Heart left ventricle (tissue), 16 donors: ENCODE data around the gene SIX5. TPM values are rescaled to one million over a fixed set of nuclear protein-coding genes. Genes with fewer than 3 reads are reported as not detected.

Experiments used
- ATAC-seq, 4 donors: fragments of 200-7000 bp; cut with Tn5 transposase; one replicate each; pipeline ENCODE4 v1.9.1; 2020 to 2022; ENCODE audit warnings: moderate library complexity in 4 of 4, mild to moderate bottlenecking in 3 of 4, moderate number of reproducible peaks in 1 of 4
- DNase-seq, 5 donors: peaks; one replicate each; pipeline ENCODE4 v3.0.0-alpha.2; 2020
- H3K27ac ChIP-seq, 12 donors: fragments of 200-600 bp; sonication (generic) in 4 of 12; one replicate each; pipeline versions ENCODE4 v1.5.0 to v1.8.0; 2016 to 2022; ENCODE audit warnings: mild to moderate bottlenecking in 2 of 12
- H3K27me3 ChIP-seq, 9 donors: fragments of 200-600 bp; sonication (generic) in 2 of 9; one replicate each; pipeline versions ENCODE4 v1.5.1 to v1.8.0; 2016 to 2022; ENCODE audit warnings: mild to moderate bottlenecking in 3 of 9
- H3K36me3 ChIP-seq, 9 donors: fragments of 200-600 bp; sonication (generic) in 2 of 9; one replicate each; pipeline versions ENCODE4 v1.5.0 to v1.8.0; 2018 to 2022; ENCODE audit warnings: mild to moderate bottlenecking in 2 of 9
- H3K4me1 ChIP-seq, 12 donors: fragments of 200-600 bp; sonication (generic) in 4 of 12; one replicate each; pipeline versions ENCODE4 v1.5.0 to v1.8.0; 2016 to 2022; ENCODE audit warnings: mild to moderate bottlenecking in 3 of 12
- H3K4me3 ChIP-seq, 12 donors: fragments of 200-600 bp; sonication (generic) in 4 of 12; one replicate each; pipeline versions ENCODE4 v1.5.0 to v1.8.0; 2017 to 2022; ENCODE audit warnings: mild to moderate bottlenecking in 9 of 12, moderate library complexity in 4 of 12
- H3K9me3 ChIP-seq, 12 donors: fragments of 200-600 bp; sonication (generic) in 4 of 12; one replicate each; pipeline versions ENCODE4 v1.5.0 to v1.8.0; 2016 to 2022; ENCODE audit warnings: mild to moderate bottlenecking in 1 of 12
- POLR2A ChIP-seq, 2 donors: fragments of 450-650 bp; IDR thresholded peaks; one replicate each; pipeline ENCODE4 v1.6.1; 2017; ENCODE audit warnings: antibody characterized with exemption in 2 of 2, mild to moderate bottlenecking in 2 of 2, moderate library complexity in 2 of 2
- WGBS, 4 donors: extraction: QIAGEN DNeasy Blood & Tissue Kit in 2 of 4; methylation state at CpG; one replicate each; pipeline versions ENCODE4 v1.1.5 to v1.1.7; 2013 to 2018; 5-methylcytosine and 5-hydroxymethylcytosine counted together
- intact Hi-C, 10 donors: fragments of 100-400 bp; cut with DNase I; formaldehyde crosslinking; loops; one replicate each; pipeline versions ENCODE4 v1.11.1 to v1.14.2; 2022
- polyA plus RNA-seq, 2 donors: library from polyadenylated mRNA; stranded (reverse); fragments of 200-250 nt; gene quantifications; one replicate each; pipeline ENCODE4 v1.2.3, GENCODE V29; 2013
- total RNA-seq, 9 donors: library from RNA; depleted of rRNA in 2 of 9; stranded (reverse); fragments of >200 nt in 2 of 9; fragmentation: NEBNext Ultra II Directional in 3 of 9; extraction: Animal tissue kit (Norgen Biotek cat#: 25700) in 3 of 9; gene quantifications; one replicate each; pipeline versions ENCODE4 v1.1.0 to v1.2.4, GENCODE V29; 2016 to 2023
- TF ChIP-seq, protein P1 (sequence below), 12 donors: fragments of 200-600 bp; sonication (generic) in 4 of 12; IDR thresholded peaks; one replicate each; pipeline versions ENCODE4 v1.5.0 to v1.8.0; 2018 to 2022; ENCODE audit warnings: antibody characterized with exemption in 12 of 12, mild to moderate bottlenecking in 5 of 12
- donor health status: ischemic (EF 13 %, LVEDD 7.1; RV severe dilation, severe dysfunction).
- donor health status: healthy with polysubstance abuse.
- donor health status: DM: no; HTN: yes; CAD: no.
- donor health status: DM: no; HTN: no; CAD: no.
- donor health status: ischemic (EF 25% LVEDD 6.9; RV normal size, moderate dysfunction).
- donor health status: ischemic (EF 25% LVEDD 5.7; RV mildly dilated, moderate dysfunction).
- donor health status: healthy.
- donor health status: DM: yes; HTN: yes; CAD: no.
- donor health status: ischemic (EF 35%, LVEDD 5.7; RV mildly dilated, moderate dysfunction).
- donor health status: nonischemic (EF 11% LVEDD 7.7; RV severe dilation, severe dysfunction).
- donor health status: DM: yes; HTN: yes; CAD: no.
- donor health status: PGD.
- donor health status: ischemic (EF 29% LVEDD 5.4; RV normal size, mild dysfunction).
- donor health status: nonischemic (EF 23%, LVEDD 6.1; RV moderate dilation, normal function).

Gene SIX5
- total and polyA plus RNA-seq, 11 donors, result 13.7 to 24.0 (median 21.9) TPM

DNA sequence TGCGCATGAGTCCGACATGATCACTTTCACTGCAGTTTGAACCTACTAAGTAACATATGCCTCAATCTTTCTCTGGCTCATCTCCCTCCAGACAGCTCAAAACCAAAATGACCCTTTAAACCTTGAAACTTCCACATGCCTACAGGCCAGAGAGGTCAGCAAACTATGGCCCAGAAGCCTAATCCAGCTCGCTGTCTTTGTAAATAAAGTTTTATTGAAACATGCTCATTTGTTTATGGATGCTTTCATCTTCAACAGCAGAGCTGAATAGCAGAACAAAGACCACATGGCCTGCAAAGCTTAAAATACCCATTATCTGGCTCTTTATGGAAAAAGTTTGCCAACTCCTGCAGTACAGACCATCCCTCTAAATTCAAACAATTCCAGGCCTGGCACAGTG, 53.9 kb downstream of the SIX5 start:
- H3K27me3 ChIP-seq, result no peaks in the 10 kb centered on the region

More for the DNA sequence above, 53.9 kb downstream of the SIX5 start:
- no peaks in the 10 kb centered on the region for H3K9me3 ChIP-seq
- H3K27ac ChIP-seq, result no peak overlapping the region
- H3K4me3 ChIP-seq, result no peak overlapping the region
- intact Hi-C loops, result loop anchor here in 4 of 10 donors (5.0 to 10.0 kb wide), 2 partner anchors 50 to 52 kb away; partner anchors contain the start of gene SIX5 (in 4 of the 4)
- 89 to 96% (median 94%) methylated on average over 3 of the region's 3 CpGs for WGBS, 4 donors
- peaks cover 0 to 30% (median 16%) of the 10 kb centered on the region in 12 donors for H3K4me1 ChIP-seq
- ATAC-seq (no peak), DNase-seq (no peak)
- peaks cover 0 to 38% (median 20%) of the 10 kb centered on the region in 9 donors for H3K36me3 ChIP-seq
- TF ChIP-seq POLR2A (IDR thresholded peaks at IDR 0.05), result no peak
- TF ChIP-seq, protein P1, sequence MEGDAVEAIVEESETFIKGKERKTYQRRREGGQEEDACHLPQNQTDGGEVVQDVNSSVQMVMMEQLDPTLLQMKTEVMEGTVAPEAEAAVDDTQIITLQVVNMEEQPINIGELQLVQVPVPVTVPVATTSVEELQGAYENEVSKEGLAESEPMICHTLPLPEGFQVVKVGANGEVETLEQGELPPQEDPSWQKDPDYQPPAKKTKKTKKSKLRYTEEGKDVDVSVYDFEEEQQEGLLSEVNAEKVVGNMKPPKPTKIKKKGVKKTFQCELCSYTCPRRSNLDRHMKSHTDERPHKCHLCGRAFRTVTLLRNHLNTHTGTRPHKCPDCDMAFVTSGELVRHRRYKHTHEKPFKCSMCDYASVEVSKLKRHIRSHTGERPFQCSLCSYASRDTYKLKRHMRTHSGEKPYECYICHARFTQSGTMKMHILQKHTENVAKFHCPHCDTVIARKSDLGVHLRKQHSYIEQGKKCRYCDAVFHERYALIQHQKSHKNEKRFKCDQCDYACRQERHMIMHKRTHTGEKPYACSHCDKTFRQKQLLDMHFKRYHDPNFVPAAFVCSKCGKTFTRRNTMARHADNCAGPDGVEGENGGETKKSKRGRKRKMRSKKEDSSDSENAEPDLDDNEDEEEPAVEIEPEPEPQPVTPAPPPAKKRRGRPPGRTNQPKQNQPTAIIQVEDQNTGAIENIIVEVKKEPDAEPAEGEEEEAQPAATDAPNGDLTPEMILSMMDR (IDR thresholded peaks at IDR 0.05), result no peak

Other genes starting within 250 kb of the SIX5 start
- 10 to 100 TPM; 21.3 to 30.4 (median 22.5) TPM for gene OPA3, start 184.4 kb downstream of the SIX5 start, total RNA-seq
- 10 to 100 TPM; 13.1 to 22.3 TPM for gene OPA3, start 184.4 kb downstream of the SIX5 start, polyA plus RNA-seq
- 10 to 100 TPM in 3 of 9 donors, 1 to 10 TPM in 6; 2.7 to 36.0 (median 4.3) TPM for gene GPR4, start 167.0 kb downstream of the SIX5 start, total RNA-seq
- gene GPR4, start 167.0 kb downstream of the SIX5 start, polyA plus RNA-seq, result 1 to 10 TPM; 5.1 to 6.9 TPM
- gene EML2, start 129.9 kb downstream of the SIX5 start, total RNA-seq, result 10 to 100 TPM; 22.4 to 50.2 (median 44.1) TPM
- gene EML2, start 129.9 kb downstream of the SIX5 start, polyA plus RNA-seq, result 10 to 100 TPM; 19.0 to 23.2 TPM
- 1 to 10 TPM in 7 of 9 donors, under 1 TPM in 2; 0.64 to 7.1 (median 4.8) TPM for gene GIPR, start 101.0 kb downstream of the SIX5 start, total RNA-seq
- 1 to 10 TPM; 1.9 to 8.1 TPM for gene GIPR, start 101.0 kb downstream of the SIX5 start, polyA plus RNA-seq
- 100 to 1,000 TPM; 149 to 343 (median 248) TPM for gene SNRPD2, start 77.3 kb downstream of the SIX5 start, total RNA-seq
- 100 to 1,000 TPM; 318 to 343 TPM for gene SNRPD2, start 77.3 kb downstream of the SIX5 start, polyA plus RNA-seq
- 1 to 10 TPM; 1.5 to 5.5 (median 2.8) TPM for gene QPCTL, start 76.6 kb downstream of the SIX5 start, total RNA-seq
- gene QPCTL, start 76.6 kb downstream of the SIX5 start, polyA plus RNA-seq, result 1 to 10 TPM; 2.9 to 4.5 TPM
- gene FBXO46, start 38.4 kb downstream of the SIX5 start, total RNA-seq, result 10 to 100 TPM in 6 of 9 donors, 1 to 10 TPM in 3; 9.1 to 17.8 (median 10.3) TPM
- gene FBXO46, start 38.4 kb downstream of the SIX5 start, polyA plus RNA-seq, result 1 to 10 TPM; 7.2 TPM
- gene MEIOSIN, start 35.8 kb downstream of the SIX5 start, total RNA-seq, result not detected
- gene MEIOSIN, start 35.8 kb downstream of the SIX5 start, polyA plus RNA-seq, result not detected
- gene DMPK, start 13.2 kb upstream of the SIX5 start, total RNA-seq, result 100 to 1,000 TPM; 131 to 778 (median 273) TPM
- gene DMPK, start 13.2 kb upstream of the SIX5 start, polyA plus RNA-seq, result 100 to 1,000 TPM; 382 to 458 TPM
- gene DMWD, start 23.6 kb upstream of the SIX5 start, total RNA-seq, result 100 to 1,000 TPM in 1 of 9 donors, 10 to 100 TPM in 8; 47.2 to 109 (median 67.3) TPM
- gene DMWD, start 23.6 kb upstream of the SIX5 start, polyA plus RNA-seq, result 10 to 100 TPM; 41.8 to 67.3 TPM
- not detected for gene RSPH6A, start 46.1 kb upstream of the SIX5 start, total RNA-seq
- not detected for gene RSPH6A, start 46.1 kb upstream of the SIX5 start, polyA plus RNA-seq
- 10 to 100 TPM; 21.9 to 47.7 (median 34.8) TPM for gene SYMPK, start 93.9 kb upstream of the SIX5 start, total RNA-seq
- 10 to 100 TPM; 32.4 to 34.3 TPM for gene SYMPK, start 93.9 kb upstream of the SIX5 start, polyA plus RNA-seq
- gene FOXA3, start 95.1 kb upstream of the SIX5 start, total RNA-seq, result not detected
- gene FOXA3, start 95.1 kb upstream of the SIX5 start, polyA plus RNA-seq, result under 1 TPM in 1 of 2 donors, not detected in 1; 0.07 TPM
- 10 to 100 TPM; 17.7 to 40.0 (median 19.6) TPM for gene IRF2BP1, start 116.9 kb upstream of the SIX5 start, total RNA-seq
- 10 to 100 TPM; 13.6 to 14.5 TPM for gene IRF2BP1, start 116.9 kb upstream of the SIX5 start, polyA plus RNA-seq
- gene MYPOP, start 133.4 kb upstream of the SIX5 start, total RNA-seq, result 10 to 100 TPM in 5 of 9 donors, 1 to 10 TPM in 4; 8.3 to 16.0 (median 10.6) TPM
- 1 to 10 TPM; 7.9 to 8.7 TPM for gene MYPOP, start 133.4 kb upstream of the SIX5 start, polyA plus RNA-seq
- gene NANOS2, start 145.5 kb upstream of the SIX5 start, total RNA-seq, result not detected
- gene NANOS2, start 145.5 kb upstream of the SIX5 start, polyA plus RNA-seq, result not detected
- 10 to 100 TPM in 1 of 9 donors, 1 to 10 TPM in 8; 2.2 to 10.0 (median 4.8) TPM for gene NOVA2, start 204.6 kb upstream of the SIX5 start, total RNA-seq
- 1 to 10 TPM; 2.6 to 5.2 TPM for gene NOVA2, start 204.6 kb upstream of the SIX5 start, polyA plus RNA-seq
- 10 to 100 TPM in 2 of 9 donors, 1 to 10 TPM in 7; 4.1 to 13.7 (median 7.1) TPM for gene CCDC61, start 226.2 kb upstream of the SIX5 start, total RNA-seq
- 1 to 10 TPM; 6.4 to 6.8 TPM for gene CCDC61, start 226.2 kb upstream of the SIX5 start, polyA plus RNA-seq